Heart left ventricle (tissue), 16 donors: ENCODE results near the gene TOGARAM2. TPM values are rescaled to one million over a fixed set of nuclear protein-coding genes. Genes with fewer than 3 reads are reported as not detected.
A peak's percentile ranks its signal among the peaks of the same experiment; 100 is the strongest.

Source experiments
- ATAC-seq, 4 donors: fragments of 200-7000 bp; cut with Tn5 transposase; one replicate each; pipeline ENCODE4 v1.9.1; 2020 to 2022; ENCODE audit warnings: moderate library complexity in 4 of 4, mild to moderate bottlenecking in 3 of 4, moderate number of reproducible peaks in 1 of 4
- DNase-seq, 5 donors: peaks; one replicate each; pipeline ENCODE4 v3.0.0-alpha.2; 2020
- H3K27ac ChIP-seq, 12 donors: fragments of 200-600 bp; sonication (generic) in 4 of 12; one replicate each; pipeline versions ENCODE4 v1.5.0 to v1.8.0; 2016 to 2022; ENCODE audit warnings: mild to moderate bottlenecking in 2 of 12
- H3K27me3 ChIP-seq, 9 donors: fragments of 200-600 bp; sonication (generic) in 2 of 9; one replicate each; pipeline versions ENCODE4 v1.5.1 to v1.8.0; 2016 to 2022; ENCODE audit warnings: mild to moderate bottlenecking in 3 of 9
- H3K36me3 ChIP-seq, 9 donors: fragments of 200-600 bp; sonication (generic) in 2 of 9; one replicate each; pipeline versions ENCODE4 v1.5.0 to v1.8.0; 2018 to 2022; ENCODE audit warnings: mild to moderate bottlenecking in 2 of 9
- H3K4me1 ChIP-seq, 12 donors: fragments of 200-600 bp; sonication (generic) in 4 of 12; one replicate each; pipeline versions ENCODE4 v1.5.0 to v1.8.0; 2016 to 2022; ENCODE audit warnings: mild to moderate bottlenecking in 3 of 12
- H3K4me3 ChIP-seq, 12 donors: fragments of 200-600 bp; sonication (generic) in 4 of 12; one replicate each; pipeline versions ENCODE4 v1.5.0 to v1.8.0; 2017 to 2022; ENCODE audit warnings: mild to moderate bottlenecking in 9 of 12, moderate library complexity in 4 of 12
- H3K9me3 ChIP-seq, 12 donors: fragments of 200-600 bp; sonication (generic) in 4 of 12; one replicate each; pipeline versions ENCODE4 v1.5.0 to v1.8.0; 2016 to 2022; ENCODE audit warnings: mild to moderate bottlenecking in 1 of 12
- CTCF ChIP-seq, 12 donors: fragments of 200-600 bp; sonication (generic) in 4 of 12; IDR thresholded peaks; one replicate each; pipeline versions ENCODE4 v1.5.0 to v1.8.0; 2018 to 2022; ENCODE audit warnings: antibody characterized with exemption in 12 of 12, mild to moderate bottlenecking in 5 of 12
- POLR2A ChIP-seq, 2 donors: fragments of 450-650 bp; IDR thresholded peaks; one replicate each; pipeline ENCODE4 v1.6.1; 2017; ENCODE audit warnings: antibody characterized with exemption in 2 of 2, mild to moderate bottlenecking in 2 of 2, moderate library complexity in 2 of 2
- WGBS, 4 donors: extraction: QIAGEN DNeasy Blood & Tissue Kit in 2 of 4; methylation state at CpG; one replicate each; pipeline versions ENCODE4 v1.1.5 to v1.1.7; 2013 to 2018; 5-methylcytosine and 5-hydroxymethylcytosine counted together
- intact Hi-C, 10 donors: fragments of 100-400 bp; cut with DNase I; formaldehyde crosslinking; loops; one replicate each; pipeline versions ENCODE4 v1.11.1 to v1.14.2; 2022
- polyA plus RNA-seq, 2 donors: library from polyadenylated mRNA; stranded (reverse); fragments of 200-250 nt; gene quantifications; one replicate each; pipeline ENCODE4 v1.2.3, GENCODE V29; 2013
- total RNA-seq, 9 donors: library from RNA; depleted of rRNA in 2 of 9; stranded (reverse); fragments of >200 nt in 2 of 9; fragmentation: NEBNext Ultra II Directional in 3 of 9; extraction: Animal tissue kit (Norgen Biotek cat#: 25700) in 3 of 9; gene quantifications; one replicate each; pipeline versions ENCODE4 v1.1.0 to v1.2.4, GENCODE V29; 2016 to 2023
- donor health status: ischemic (EF 13 %, LVEDD 7.1; RV severe dilation, severe dysfunction).
- donor health status: healthy with polysubstance abuse.
- donor health status: DM: no; HTN: yes; CAD: no.
- donor health status: DM: no; HTN: no; CAD: no.
- donor health status: ischemic (EF 25% LVEDD 6.9; RV normal size, moderate dysfunction).
- donor health status: ischemic (EF 25% LVEDD 5.7; RV mildly dilated, moderate dysfunction).
- donor health status: healthy.
- donor health status: DM: yes; HTN: yes; CAD: no.
- donor health status: ischemic (EF 35%, LVEDD 5.7; RV mildly dilated, moderate dysfunction).
- donor health status: nonischemic (EF 11% LVEDD 7.7; RV severe dilation, severe dysfunction).
- donor health status: DM: yes; HTN: yes; CAD: no.
- donor health status: PGD.
- donor health status: ischemic (EF 29% LVEDD 5.4; RV normal size, mild dysfunction).
- donor health status: nonischemic (EF 23%, LVEDD 6.1; RV moderate dilation, normal function).

TOGARAM2 gene
- total and polyA plus RNA-seq, 11 donors: 0.24 to 23.9 (median 6.2) TPM

- TF ChIP-seq CTCF (IDR thresholded peaks at IDR 0.05) (no peak), POLR2A (IDR thresholded peaks at IDR 0.05) (no peak)
- H3K9me3 ChIP-seq: peaks cover 0 to 34% (median 13%) of the 10 kb centered on the region in 12 donors
- no peak for DNase-seq
- no peak overlapping the region for H3K27ac ChIP-seq
- intact Hi-C loops: no loop called here
- H3K4me1 ChIP-seq: peaks cover 0 to 21% (median 0%) of the 10 kb centered on the region in 12 donors
- no peak overlapping the region for H3K4me3 ChIP-seq
- peak in 1 of 4 donors; percentile 31 for ATAC-seq
- H3K36me3 ChIP-seq: no peaks in the 10 kb centered on the region
- no peaks in the 10 kb centered on the region for H3K27me3 ChIP-seq
- WGBS, 4 donors: 59 to 64% (median 61%) methylated on average over 14 of the region's 14 CpGs
These were observed 95.0 kb downstream of the TOGARAM2 start for GRCh38 chr2:29075894-29076705.

- no peaks in the 10 kb centered on the region for H3K36me3 ChIP-seq
- no peak for DNase-seq
- intact Hi-C loops: no loop called here
- 91 to 97% (median 95%) methylated on average over 6 to 7 of the region's 7 CpGs for WGBS, 4 donors
- ATAC-seq: no peak
- no peak for TF ChIP-seq CTCF (IDR thresholded peaks at IDR 0.05)
- no peak for TF ChIP-seq POLR2A (IDR thresholded peaks at IDR 0.05)
- H3K4me3 ChIP-seq: no peak overlapping the region
- H3K4me1 ChIP-seq: peaks cover 0 to 5% (median 0%) of the 10 kb centered on the region in 12 donors
- H3K9me3 ChIP-seq: peaks cover 0 to 34% (median 13%) of the 10 kb centered on the region in 12 donors
- H3K27ac ChIP-seq: no peak overlapping the region
- no peaks in the 10 kb centered on the region for H3K27me3 ChIP-seq
These were observed 98.8 kb downstream of the TOGARAM2 start for GRCh38 chr2:29079887-29080286.

- no peaks in the 10 kb centered on the region for H3K27me3 ChIP-seq
- peaks cover 0 to 34% (median 13%) of the 10 kb centered on the region in 12 donors for H3K9me3 ChIP-seq
- TF ChIP-seq CTCF (IDR thresholded peaks at IDR 0.05) (no peak), POLR2A (IDR thresholded peaks at IDR 0.05) (no peak)
- no peak overlapping the region for H3K27ac ChIP-seq
- no peak overlapping the region for H3K4me3 ChIP-seq
- peaks cover 0 to 3% (median 0%) of the 10 kb centered on the region in 12 donors for H3K4me1 ChIP-seq
- DNase-seq (no peak), ATAC-seq (no peak)
- no peaks in the 10 kb centered on the region for H3K36me3 ChIP-seq
- intact Hi-C loops: no loop called here
- WGBS, 4 donors: 82 to 86% (median 85%) methylated on average over 9 to 12 of the region's 12 CpGs
These were observed 100.0 kb downstream of the TOGARAM2 start for GRCh38 chr2:29080886-29081743.
